Esophagus squamous epithelium (tissue), 5 donors: ENCODE results near the gene TSPAN11. TPM values are rescaled to one million over a fixed set of nuclear protein-coding genes. Genes with fewer than 3 reads are reported as not detected.
A peak's percentile ranks its signal among the peaks of the same experiment; 100 is the strongest.

Source experiments
- DNase-seq: peaks from one replicate; lab custom pipeline; 2025; lab: John Stamatoyannopoulos, UW
- H3K27ac ChIP-seq, 4 donors: fragments of 200-600 bp; sonication (generic); one replicate each; pipeline ENCODE4 v1.5.1; 2016 to 2019; ENCODE audit warnings: mild to moderate bottlenecking in 1 of 4
- H3K27me3 ChIP-seq, 4 donors: fragments of 200-600 bp; sonication (generic); 1 replicate in 3 of 4; 2 replicates in 1 of 4; pipeline versions ENCODE4 v1.5.1 to v1.6.0; 2017 to 2021; ENCODE audit warnings: antibody characterized with exemption in 1 of 4
- H3K36me3 ChIP-seq, 3 donors: fragments of 200-600 bp; sonication (generic); one replicate each; pipeline ENCODE4 v1.5.1; 2016 to 2019
- H3K4me1 ChIP-seq, 3 donors: fragments of 200-600 bp; sonication (generic); one replicate each; pipeline ENCODE4 v1.5.1; 2017 to 2019
- H3K4me3 ChIP-seq, 4 donors: fragments of 200-600 bp; sonication (generic); 1 replicate in 3 of 4; 2 replicates in 1 of 4; pipeline ENCODE4 v1.5.1; 2016 to 2019; ENCODE audit warnings: mild to moderate bottlenecking in 2 of 4, moderate library complexity in 1 of 4
- H3K9me3 ChIP-seq, 3 donors: fragments of 200-600 bp; sonication (generic); one replicate each; pipeline ENCODE4 v1.5.1; 2016 to 2019
- CTCF ChIP-seq, 6 experiments: fragments of 450-650 bp in 4 of 6; fragments of 200-600 bp in 2 of 6; sonication (generic) in 2 of 6; IDR thresholded peaks; one replicate each; pipeline ENCODE4 v1.5.1; 2016 to 2019; ENCODE audit warnings: antibody characterized with exemption in 6 of 6, mild to moderate bottlenecking in 4 of 6, moderate library complexity in 4 of 6
- POLR2A ChIP-seq, 4 donors: fragments of 450-650 bp; IDR thresholded peaks; one replicate each; pipeline ENCODE4 v1.6.1; 2017; ENCODE audit warnings: antibody characterized with exemption in 4 of 4, mild to moderate bottlenecking in 4 of 4, moderate library complexity in 3 of 4
- WGBS, 2 donors: methylation state at CpG; one replicate each; pipeline ENCODE4 v1.1.5; 2018; 5-methylcytosine and 5-hydroxymethylcytosine counted together
- intact Hi-C: fragments of 100-400 bp; cut with DNase I; formaldehyde crosslinking; loops from one replicate; pipeline ENCODE4 v1.15.0; 2022
- total RNA-seq, 4 donors: library from RNA; depleted of rRNA; stranded (reverse); fragments of >200 nt; gene quantifications; one replicate each; pipeline ENCODE4 v1.1.0, GENCODE V29; 2016
- donor health status: DM: yes; HTN: yes; CAD: no.

The TSPAN11 gene
- total RNA-seq, 4 donors from 2014 or later = 0.27 to 3.0 (median 1.2) TPM

DNA sequence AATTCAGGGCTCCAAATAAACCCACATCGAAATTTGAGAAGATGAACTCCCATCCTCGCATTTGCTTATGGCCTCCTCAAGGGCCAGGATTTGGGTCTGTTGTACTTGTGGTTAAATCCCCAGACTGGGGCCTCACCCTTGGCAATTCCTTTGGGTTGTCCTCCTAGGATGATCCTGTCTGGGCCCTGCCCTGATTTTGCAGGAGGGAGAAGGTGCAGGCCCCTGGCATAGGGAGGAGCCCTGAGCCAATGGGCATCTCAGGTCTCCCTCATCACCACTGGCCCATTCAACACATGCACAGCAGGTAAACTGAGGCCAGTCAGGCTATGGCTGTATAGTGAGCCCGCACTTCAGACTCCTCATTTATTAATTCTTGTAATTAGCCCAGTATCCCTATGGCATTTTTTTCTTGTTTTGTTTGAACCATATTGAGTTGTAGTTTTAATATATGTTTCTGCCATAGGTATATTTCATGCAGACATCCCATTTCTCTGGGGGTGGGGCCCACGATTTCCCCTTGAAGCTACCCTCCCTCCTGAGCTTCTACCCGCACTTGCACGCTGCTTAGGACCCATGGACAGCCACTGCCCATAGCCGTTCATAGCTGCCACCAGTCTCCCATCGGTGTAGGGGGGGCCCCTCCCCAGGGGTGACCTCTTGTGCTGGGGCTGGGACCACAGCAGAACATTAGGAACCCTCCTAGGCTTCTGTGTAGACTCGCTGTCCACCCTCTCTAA lies 80.0 kb downstream of the TSPAN11 start:
- no peaks in the 10 kb centered on the region for H3K36me3 ChIP-seq
- no peak for DNase-seq
- no peak overlapping the region for H3K4me3 ChIP-seq
- intact Hi-C loops = no loop called here
- 92% methylated on average over 9 of the region's 9 CpGs for WGBS, 2 donors
- H3K27me3 ChIP-seq = peaks cover 0 to 22% (median 0%) of the 10 kb centered on the region in 4 donors
- no peaks in the 10 kb centered on the region for H3K9me3 ChIP-seq
- H3K4me1 ChIP-seq = peaks cover 0 to 3% (median 0%) of the 10 kb centered on the region in 3 donors
- H3K27ac ChIP-seq = peak overlapping the region in 1 of 4 donors; percentile 34
- no peak for TF ChIP-seq POLR2A (IDR thresholded peaks at IDR 0.05)
- TF ChIP-seq CTCF (IDR thresholded peaks at IDR 0.05) = no peak

DNA sequence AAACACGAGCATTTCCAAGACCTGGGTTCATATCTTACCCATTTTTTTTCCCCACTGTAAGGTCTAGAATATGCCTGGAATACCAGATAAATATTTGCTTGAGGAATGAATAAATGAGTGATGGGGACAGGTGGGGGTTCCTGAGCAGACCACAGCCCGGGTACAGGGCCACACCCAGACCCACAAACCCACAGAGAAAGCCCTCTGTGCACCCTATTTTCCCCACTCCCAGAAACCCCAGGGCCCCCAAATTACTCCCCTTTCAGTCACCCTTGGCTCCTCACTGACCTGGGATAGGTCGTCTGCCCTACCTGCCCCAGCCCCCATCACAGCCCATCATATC lies 80.6 kb downstream of the TSPAN11 start:
- H3K27me3 ChIP-seq = peaks cover 0 to 17% (median 0%) of the 10 kb centered on the region in 4 donors
- H3K27ac ChIP-seq = no peak overlapping the region
- DNase-seq = no peak
- H3K36me3 ChIP-seq = no peaks in the 10 kb centered on the region
- no peaks in the 10 kb centered on the region for H3K9me3 ChIP-seq
- no peak overlapping the region for H3K4me3 ChIP-seq
- no peak for TF ChIP-seq POLR2A (IDR thresholded peaks at IDR 0.05)
- TF ChIP-seq CTCF (IDR thresholded peaks at IDR 0.05) = no peak
- peaks cover 0 to 3% (median 0%) of the 10 kb centered on the region in 3 donors for H3K4me1 ChIP-seq
- WGBS, 2 donors = 77 to 84% methylated on average over 3 of the region's 3 CpGs
- intact Hi-C loops = no loop called here

DNA sequence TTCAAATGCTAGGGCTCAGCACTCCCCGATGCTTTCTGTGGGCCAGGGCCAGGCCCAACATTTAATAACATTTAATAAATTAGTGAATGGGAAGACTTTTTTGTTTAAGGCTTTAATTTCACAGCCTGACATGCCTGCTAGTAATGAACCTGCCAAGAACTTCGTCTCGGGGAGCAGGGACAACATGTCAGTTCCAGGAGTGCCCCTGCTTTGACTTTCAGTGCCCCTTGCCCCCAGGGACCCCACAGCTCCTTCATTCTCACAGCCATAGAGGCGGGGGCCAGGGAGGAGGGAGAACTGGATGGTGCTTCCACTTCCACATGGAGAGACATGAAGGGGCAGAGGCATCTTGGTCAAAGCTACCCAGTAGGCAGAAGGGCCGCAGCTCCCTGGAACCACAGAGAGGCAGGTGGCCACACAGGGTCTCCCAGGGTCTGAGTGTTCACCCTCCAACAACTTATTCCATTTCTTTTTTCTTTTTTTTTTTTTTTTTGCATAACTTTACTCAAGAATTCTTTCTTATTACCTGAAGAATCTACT lies 81.2 kb downstream of the TSPAN11 start:
- H3K27me3 ChIP-seq = peaks cover 0 to 13% (median 0%) of the 10 kb centered on the region in 4 donors
- TF ChIP-seq POLR2A (IDR thresholded peaks at IDR 0.05) = no peak
- no peak for TF ChIP-seq CTCF (IDR thresholded peaks at IDR 0.05)
- no peaks in the 10 kb centered on the region for H3K9me3 ChIP-seq
- H3K27ac ChIP-seq = no peak overlapping the region
- H3K4me1 ChIP-seq = peaks cover 0 to 3% (median 0%) of the 10 kb centered on the region in 3 donors
- H3K36me3 ChIP-seq = no peaks in the 10 kb centered on the region
- intact Hi-C loops = no loop called here
- H3K4me3 ChIP-seq = no peak overlapping the region
- no peak for DNase-seq
- WGBS, 2 donors = 67 to 80% methylated on average over 5 of the region's 5 CpGs

DNA sequence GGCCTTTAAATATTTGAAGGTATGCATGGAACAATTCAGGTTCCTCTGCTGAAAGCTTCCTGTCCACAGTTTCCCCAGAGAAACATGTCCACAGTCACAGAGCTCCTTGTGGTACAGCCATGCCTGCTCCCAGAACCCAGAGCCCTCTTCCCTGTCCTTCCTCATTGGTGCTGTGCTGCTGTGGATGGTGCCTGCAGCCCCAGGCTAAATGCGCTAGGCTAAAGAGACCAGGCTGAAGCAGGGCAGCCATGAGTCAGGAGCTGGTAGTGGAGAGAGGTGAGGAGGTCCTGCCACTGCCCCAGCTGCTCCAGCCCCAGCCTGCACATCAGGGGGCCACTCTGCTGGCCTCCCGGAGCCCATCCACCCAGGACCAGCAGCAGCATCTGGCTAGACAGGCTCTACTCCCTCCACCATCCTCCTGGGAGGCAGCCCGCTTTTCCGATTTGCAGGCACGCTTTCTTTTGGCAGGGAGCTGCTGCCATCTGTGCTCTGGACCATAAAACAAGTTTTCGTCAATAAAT lies 81.8 kb downstream of the TSPAN11 start:
- TF ChIP-seq POLR2A (IDR thresholded peaks at IDR 0.05) (no peak), CTCF (IDR thresholded peaks at IDR 0.05) (no peak)

More for the DNA sequence above, 81.8 kb downstream of the TSPAN11 start:
- Histone ChIP-seq H3K27ac (no peak overlapping the region), H3K4me1 (peaks cover 0 to 3% (median 0%) of the 10 kb centered on the region in 3 donors), H3K36me3 (no peaks in the 10 kb centered on the region), H3K9me3 (no peaks in the 10 kb centered on the region), H3K4me3 (no peak overlapping the region), H3K27me3 (peaks cover 0 to 8% (median 0%) of the 10 kb centered on the region in 4 donors)
- DNase-seq = no peak
- intact Hi-C loops = no loop called here
- 88% methylated on average over 5 to 6 of the region's 6 CpGs for WGBS, 2 donors
